K562 (cell line): ENCODE results near the gene PRODH2. TPM values are rescaled to one million over a fixed set of nuclear protein-coding genes. Genes with fewer than 3 reads are reported as not detected.

ENCODE experiments used
- ATF3 ChIP-seq, 2 experiments: fragments of 450-650 bp in 1 of 2; sonication (generic) in 1 of 2; formaldehyde crosslinking in 1 of 2; IDR thresholded peaks in 1 of 2; conservative IDR thresholded peaks in 1 of 2; 2 replicates each; pipeline versions ENCODE4 v1.6.1 to v1.8.1; 2016 to 2023; ENCODE audit warnings: mild to moderate bottlenecking in 2 of 2, moderate library complexity in 2 of 2, inconsistent platforms in 1 of 2, missing genetic modification reagents in 1 of 2
- SAFB ChIP-seq: fragments of 200-400 bp; formaldehyde crosslinking; IDR thresholded peaks from 2 replicates; pipeline ENCODE4 v1.6.1; 2017; ENCODE audit warnings: low read depth, low read length, borderline replicate concordance
- polyA plus RNA-seq, 8 experiments: library from polyadenylated mRNA; depleted of rRNA in 4 of 8; stranded (reverse) in 5 of 8; unstranded in 3 of 8; fragments of >200 nt; fragmentation: Nextera tagmentation in 2 of 8; fragmentation: Illumina TruSeq in 1 of 8; extraction: Ambion mirVana in 2 of 8; extraction: Trizol in 1 of 8; gene quantifications; 2 replicates each; pipeline versions ENCODE4 v1.2.1 to v1.2.3, GENCODE V29; 2011 to 2014; ENCODE audit warnings: inconsistent platforms in 1 of 8, missing spikeins in 1 of 8
- total RNA-seq, 7 experiments: library from RNA; depleted of rRNA in 6 of 7; stranded (reverse); fragments of >200 nt in 6 of 7; fragmentation: Illumina TruSeq in 2 of 7; extraction: Trizol in 2 of 7; gene quantifications; 2 replicates each; pipeline versions ENCODE4 v1.2.1 to v1.2.3, GENCODE V29; 2011 to 2021; ENCODE audit warnings: low replicate concordance in 1 of 7
- TF ChIP-seq, protein P1 (sequence below): fragments of 450-650 bp; IDR thresholded peaks from 2 replicates; pipeline ENCODE4 v1.6.1; 2016; ENCODE audit warnings: mild to moderate bottlenecking, moderate library complexity
- TF ChIP-seq, protein P2 (sequence below): fragments of 450-650 bp; IDR thresholded peaks from 2 replicates; pipeline ENCODE4 v1.6.1; 2016; ENCODE audit warnings: missing biosample characterization, missing genetic modification characterization
- TF ChIP-seq, protein P3 (sequence below): sonication (generic); formaldehyde crosslinking; IDR thresholded peaks from 2 replicates; pipeline ENCODE4 v1.8.0; 2023; ENCODE audit warnings: mild to moderate bottlenecking, missing genetic modification reagents

The PRODH2 gene
- total and polyA plus RNA-seq, 9 of the 15 experiments (the other 6 are each of a cell fraction or from before 2014, with no cell fraction given), result not detected

DNA sequence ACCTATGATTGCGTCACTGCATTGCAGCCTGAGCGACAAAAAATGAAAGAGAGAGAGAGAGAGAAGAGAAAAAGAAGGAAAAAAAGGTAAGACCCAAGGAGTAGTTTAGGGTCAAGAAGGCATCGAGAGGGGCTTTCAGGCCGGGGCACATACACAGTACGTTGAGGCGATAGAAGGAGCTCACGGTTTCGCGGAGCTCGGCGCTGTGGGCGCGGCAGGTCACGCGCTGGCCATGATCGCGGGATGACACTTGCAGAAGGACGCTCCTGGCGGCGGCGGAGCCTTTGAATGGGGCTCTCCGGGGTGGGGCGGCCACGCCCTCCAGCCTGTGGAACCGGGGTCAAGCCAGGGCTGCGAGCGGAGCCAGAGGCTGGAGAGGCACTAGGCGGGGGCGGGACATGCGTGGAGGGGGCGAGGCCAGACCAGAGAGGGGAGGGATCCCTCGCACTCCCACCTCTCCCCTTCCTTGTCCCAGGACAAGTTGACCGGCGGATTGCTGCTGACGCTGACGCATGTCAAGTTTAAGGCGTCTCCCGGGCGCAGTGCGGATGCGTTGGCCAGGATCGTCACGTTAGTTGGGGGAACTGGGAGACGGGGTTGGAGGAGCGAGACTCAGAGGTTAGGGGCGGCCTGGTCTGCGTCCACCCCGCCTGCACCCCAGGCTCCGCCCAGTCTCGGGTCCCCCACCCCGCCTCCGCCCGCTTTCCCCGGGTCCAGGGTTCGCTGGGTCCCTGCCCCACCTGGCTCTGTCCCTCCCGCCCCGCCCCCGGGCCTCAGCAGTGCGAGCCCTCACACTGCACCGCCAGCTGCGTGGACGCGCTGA lies 32.8 kb upstream of the PRODH2 start (continued):
- TF ChIP-seq, protein P1, sequence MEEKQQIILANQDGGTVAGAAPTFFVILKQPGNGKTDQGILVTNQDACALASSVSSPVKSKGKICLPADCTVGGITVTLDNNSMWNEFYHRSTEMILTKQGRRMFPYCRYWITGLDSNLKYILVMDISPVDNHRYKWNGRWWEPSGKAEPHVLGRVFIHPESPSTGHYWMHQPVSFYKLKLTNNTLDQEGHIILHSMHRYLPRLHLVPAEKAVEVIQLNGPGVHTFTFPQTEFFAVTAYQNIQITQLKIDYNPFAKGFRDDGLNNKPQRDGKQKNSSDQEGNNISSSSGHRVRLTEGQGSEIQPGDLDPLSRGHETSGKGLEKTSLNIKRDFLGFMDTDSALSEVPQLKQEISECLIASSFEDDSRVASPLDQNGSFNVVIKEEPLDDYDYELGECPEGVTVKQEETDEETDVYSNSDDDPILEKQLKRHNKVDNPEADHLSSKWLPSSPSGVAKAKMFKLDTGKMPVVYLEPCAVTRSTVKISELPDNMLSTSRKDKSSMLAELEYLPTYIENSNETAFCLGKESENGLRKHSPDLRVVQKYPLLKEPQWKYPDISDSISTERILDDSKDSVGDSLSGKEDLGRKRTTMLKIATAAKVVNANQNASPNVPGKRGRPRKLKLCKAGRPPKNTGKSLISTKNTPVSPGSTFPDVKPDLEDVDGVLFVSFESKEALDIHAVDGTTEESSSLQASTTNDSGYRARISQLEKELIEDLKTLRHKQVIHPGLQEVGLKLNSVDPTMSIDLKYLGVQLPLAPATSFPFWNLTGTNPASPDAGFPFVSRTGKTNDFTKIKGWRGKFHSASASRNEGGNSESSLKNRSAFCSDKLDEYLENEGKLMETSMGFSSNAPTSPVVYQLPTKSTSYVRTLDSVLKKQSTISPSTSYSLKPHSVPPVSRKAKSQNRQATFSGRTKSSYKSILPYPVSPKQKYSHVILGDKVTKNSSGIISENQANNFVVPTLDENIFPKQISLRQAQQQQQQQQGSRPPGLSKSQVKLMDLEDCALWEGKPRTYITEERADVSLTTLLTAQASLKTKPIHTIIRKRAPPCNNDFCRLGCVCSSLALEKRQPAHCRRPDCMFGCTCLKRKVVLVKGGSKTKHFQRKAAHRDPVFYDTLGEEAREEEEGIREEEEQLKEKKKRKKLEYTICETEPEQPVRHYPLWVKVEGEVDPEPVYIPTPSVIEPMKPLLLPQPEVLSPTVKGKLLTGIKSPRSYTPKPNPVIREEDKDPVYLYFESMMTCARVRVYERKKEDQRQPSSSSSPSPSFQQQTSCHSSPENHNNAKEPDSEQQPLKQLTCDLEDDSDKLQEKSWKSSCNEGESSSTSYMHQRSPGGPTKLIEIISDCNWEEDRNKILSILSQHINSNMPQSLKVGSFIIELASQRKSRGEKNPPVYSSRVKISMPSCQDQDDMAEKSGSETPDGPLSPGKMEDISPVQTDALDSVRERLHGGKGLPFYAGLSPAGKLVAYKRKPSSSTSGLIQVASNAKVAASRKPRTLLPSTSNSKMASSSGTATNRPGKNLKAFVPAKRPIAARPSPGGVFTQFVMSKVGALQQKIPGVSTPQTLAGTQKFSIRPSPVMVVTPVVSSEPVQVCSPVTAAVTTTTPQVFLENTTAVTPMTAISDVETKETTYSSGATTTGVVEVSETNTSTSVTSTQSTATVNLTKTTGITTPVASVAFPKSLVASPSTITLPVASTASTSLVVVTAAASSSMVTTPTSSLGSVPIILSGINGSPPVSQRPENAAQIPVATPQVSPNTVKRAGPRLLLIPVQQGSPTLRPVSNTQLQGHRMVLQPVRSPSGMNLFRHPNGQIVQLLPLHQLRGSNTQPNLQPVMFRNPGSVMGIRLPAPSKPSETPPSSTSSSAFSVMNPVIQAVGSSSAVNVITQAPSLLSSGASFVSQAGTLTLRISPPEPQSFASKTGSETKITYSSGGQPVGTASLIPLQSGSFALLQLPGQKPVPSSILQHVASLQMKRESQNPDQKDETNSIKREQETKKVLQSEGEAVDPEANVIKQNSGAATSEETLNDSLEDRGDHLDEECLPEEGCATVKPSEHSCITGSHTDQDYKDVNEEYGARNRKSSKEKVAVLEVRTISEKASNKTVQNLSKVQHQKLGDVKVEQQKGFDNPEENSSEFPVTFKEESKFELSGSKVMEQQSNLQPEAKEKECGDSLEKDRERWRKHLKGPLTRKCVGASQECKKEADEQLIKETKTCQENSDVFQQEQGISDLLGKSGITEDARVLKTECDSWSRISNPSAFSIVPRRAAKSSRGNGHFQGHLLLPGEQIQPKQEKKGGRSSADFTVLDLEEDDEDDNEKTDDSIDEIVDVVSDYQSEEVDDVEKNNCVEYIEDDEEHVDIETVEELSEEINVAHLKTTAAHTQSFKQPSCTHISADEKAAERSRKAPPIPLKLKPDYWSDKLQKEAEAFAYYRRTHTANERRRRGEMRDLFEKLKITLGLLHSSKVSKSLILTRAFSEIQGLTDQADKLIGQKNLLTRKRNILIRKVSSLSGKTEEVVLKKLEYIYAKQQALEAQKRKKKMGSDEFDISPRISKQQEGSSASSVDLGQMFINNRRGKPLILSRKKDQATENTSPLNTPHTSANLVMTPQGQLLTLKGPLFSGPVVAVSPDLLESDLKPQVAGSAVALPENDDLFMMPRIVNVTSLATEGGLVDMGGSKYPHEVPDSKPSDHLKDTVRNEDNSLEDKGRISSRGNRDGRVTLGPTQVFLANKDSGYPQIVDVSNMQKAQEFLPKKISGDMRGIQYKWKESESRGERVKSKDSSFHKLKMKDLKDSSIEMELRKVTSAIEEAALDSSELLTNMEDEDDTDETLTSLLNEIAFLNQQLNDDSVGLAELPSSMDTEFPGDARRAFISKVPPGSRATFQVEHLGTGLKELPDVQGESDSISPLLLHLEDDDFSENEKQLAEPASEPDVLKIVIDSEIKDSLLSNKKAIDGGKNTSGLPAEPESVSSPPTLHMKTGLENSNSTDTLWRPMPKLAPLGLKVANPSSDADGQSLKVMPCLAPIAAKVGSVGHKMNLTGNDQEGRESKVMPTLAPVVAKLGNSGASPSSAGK, result peak; percentile 62
- TF ChIP-seq, protein P2, sequence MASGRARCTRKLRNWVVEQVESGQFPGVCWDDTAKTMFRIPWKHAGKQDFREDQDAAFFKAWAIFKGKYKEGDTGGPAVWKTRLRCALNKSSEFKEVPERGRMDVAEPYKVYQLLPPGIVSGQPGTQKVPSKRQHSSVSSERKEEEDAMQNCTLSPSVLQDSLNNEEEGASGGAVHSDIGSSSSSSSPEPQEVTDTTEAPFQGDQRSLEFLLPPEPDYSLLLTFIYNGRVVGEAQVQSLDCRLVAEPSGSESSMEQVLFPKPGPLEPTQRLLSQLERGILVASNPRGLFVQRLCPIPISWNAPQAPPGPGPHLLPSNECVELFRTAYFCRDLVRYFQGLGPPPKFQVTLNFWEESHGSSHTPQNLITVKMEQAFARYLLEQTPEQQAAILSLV, result peak; percentile 83; the same call in 1 of the 2 replicates
- TF ChIP-seq, protein P3, sequence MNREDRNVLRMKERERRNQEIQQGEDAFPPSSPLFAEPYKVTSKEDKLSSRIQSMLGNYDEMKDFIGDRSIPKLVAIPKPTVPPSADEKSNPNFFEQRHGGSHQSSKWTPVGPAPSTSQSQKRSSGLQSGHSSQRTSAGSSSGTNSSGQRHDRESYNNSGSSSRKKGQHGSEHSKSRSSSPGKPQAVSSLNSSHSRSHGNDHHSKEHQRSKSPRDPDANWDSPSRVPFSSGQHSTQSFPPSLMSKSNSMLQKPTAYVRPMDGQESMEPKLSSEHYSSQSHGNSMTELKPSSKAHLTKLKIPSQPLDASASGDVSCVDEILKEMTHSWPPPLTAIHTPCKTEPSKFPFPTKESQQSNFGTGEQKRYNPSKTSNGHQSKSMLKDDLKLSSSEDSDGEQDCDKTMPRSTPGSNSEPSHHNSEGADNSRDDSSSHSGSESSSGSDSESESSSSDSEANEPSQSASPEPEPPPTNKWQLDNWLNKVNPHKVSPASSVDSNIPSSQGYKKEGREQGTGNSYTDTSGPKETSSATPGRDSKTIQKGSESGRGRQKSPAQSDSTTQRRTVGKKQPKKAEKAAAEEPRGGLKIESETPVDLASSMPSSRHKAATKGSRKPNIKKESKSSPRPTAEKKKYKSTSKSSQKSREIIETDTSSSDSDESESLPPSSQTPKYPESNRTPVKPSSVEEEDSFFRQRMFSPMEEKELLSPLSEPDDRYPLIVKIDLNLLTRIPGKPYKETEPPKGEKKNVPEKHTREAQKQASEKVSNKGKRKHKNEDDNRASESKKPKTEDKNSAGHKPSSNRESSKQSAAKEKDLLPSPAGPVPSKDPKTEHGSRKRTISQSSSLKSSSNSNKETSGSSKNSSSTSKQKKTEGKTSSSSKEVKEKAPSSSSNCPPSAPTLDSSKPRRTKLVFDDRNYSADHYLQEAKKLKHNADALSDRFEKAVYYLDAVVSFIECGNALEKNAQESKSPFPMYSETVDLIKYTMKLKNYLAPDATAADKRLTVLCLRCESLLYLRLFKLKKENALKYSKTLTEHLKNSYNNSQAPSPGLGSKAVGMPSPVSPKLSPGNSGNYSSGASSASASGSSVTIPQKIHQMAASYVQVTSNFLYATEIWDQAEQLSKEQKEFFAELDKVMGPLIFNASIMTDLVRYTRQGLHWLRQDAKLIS (CRISPR knock-in tag), result 0 out of 2 replicates have a peak, but pooled peaks have one; percentile 56
- TF ChIP-seq ATF3 (IDR thresholded peaks at IDR 0.05) (peak; percentile 98), ATF3 (CRISPR knock-in tag; conservative IDR thresholded peaks at IDR 0.05) (peak; percentile 65; the same call in 1 of the 2 replicates), SAFB (peak; percentile 71; the same call in 1 of the 2 replicates)
